Fibroblast of the aortic adventitia (primary cell): ENCODE data around the gene RPS6KA5. TPM values are rescaled to one million over a fixed set of nuclear protein-coding genes. Genes with fewer than 3 reads are reported as not detected.

Experiments
- DNase-seq: peaks from one replicate; pipeline ENCODE4 v3.0.0-alpha.2; 2010; ENCODE audit warnings: low read depth
- H3K4me3 ChIP-seq: 2 replicates; pipeline ENCODE4 v1.5.1; 2011; ENCODE audit warnings: low read depth, mild to moderate bottlenecking, control low read depth, low read length, moderate library complexity
- total RNA-seq: library from RNA; depleted of rRNA; stranded (reverse); fragments of >200 nt; gene quantifications from 2 replicates; pipeline ENCODE4 v1.2.3, GENCODE V29; 2012; ENCODE audit warnings: low replicate concordance
- TF ChIP-seq, protein P1 (sequence below): IDR thresholded peaks from 2 replicates; pipeline ENCODE4 v1.5.1; 2011; ENCODE audit warnings: mild to moderate bottlenecking, low read length, control low read depth, inconsistent platforms; ENCODE audit not compliant: insufficient read depth

Gene RPS6KA5
- total RNA-seq, 1 donor: 5.0 TPM

GRCh38 chr14:91008759-91009409, 51.6 kb downstream of the RPS6KA5 start:
- TF ChIP-seq, protein P1, sequence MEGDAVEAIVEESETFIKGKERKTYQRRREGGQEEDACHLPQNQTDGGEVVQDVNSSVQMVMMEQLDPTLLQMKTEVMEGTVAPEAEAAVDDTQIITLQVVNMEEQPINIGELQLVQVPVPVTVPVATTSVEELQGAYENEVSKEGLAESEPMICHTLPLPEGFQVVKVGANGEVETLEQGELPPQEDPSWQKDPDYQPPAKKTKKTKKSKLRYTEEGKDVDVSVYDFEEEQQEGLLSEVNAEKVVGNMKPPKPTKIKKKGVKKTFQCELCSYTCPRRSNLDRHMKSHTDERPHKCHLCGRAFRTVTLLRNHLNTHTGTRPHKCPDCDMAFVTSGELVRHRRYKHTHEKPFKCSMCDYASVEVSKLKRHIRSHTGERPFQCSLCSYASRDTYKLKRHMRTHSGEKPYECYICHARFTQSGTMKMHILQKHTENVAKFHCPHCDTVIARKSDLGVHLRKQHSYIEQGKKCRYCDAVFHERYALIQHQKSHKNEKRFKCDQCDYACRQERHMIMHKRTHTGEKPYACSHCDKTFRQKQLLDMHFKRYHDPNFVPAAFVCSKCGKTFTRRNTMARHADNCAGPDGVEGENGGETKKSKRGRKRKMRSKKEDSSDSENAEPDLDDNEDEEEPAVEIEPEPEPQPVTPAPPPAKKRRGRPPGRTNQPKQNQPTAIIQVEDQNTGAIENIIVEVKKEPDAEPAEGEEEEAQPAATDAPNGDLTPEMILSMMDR: no peak
- peak; percentile 14 for DNase-seq
- no peak overlapping the region for H3K4me3 ChIP-seq

GRCh38 chr14:91005716-91006115, 54.7 kb downstream of the RPS6KA5 start:
- H3K4me3 ChIP-seq: no peak overlapping the region
- TF ChIP-seq, protein P1: no peak
- no peak for DNase-seq

GRCh38 chr14:91004987-91005386, 55.5 kb downstream of the RPS6KA5 start:
- peak; percentile 62 for DNase-seq
- H3K4me3 ChIP-seq: no peak overlapping the region
- TF ChIP-seq, protein P1: no peak

- TF ChIP-seq, protein P1: no peak
- no peak overlapping the region for H3K4me3 ChIP-seq
- no peak for DNase-seq
Observed at GRCh38 chr14:90999299-90999698, 61.1 kb downstream of the RPS6KA5 start.

DNA sequence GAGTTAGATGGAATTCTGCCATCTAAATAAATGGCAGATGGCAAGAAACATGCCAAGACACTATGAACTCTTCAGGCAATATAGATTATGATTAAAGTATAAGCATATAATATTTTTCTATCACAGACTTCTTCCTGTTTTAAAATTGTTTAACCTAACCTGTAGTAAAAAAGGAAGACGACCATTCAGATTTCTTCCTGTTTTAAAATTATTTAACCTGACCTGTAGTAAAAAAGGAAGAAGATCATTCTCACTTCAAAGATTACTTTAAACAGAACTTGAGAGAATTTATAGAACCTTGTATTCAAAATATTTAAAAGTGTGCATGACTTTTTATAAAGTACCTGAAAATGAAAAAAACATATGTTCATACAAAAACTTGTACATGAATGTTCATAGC, 63.5 kb downstream of the RPS6KA5 start:
- no peak overlapping the region for H3K4me3 ChIP-seq
- DNase-seq: no peak
- TF ChIP-seq, protein P1: no peak

DNA sequence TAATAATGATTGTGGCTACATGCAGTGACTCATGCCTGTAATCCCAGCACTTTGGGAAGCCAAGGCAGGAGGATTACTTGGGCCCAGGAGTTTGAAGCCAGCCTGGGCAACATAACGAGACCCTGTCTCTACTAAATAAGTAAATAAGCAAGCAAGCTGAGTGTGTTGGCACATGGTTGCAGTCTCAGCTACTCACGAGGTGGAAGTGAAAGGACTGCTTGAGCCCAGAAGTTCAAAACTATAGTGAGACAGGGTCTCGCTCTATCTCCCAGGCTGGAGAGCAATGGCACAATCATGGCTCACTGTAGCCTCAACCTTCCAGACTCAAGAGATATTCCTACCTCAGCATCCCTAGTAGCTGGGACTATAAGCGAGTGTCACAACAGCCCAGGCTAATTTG, 64.7 kb downstream of the RPS6KA5 start:
- no peak overlapping the region for H3K4me3 ChIP-seq
- TF ChIP-seq, protein P1: no peak
- no peak for DNase-seq

DNA sequence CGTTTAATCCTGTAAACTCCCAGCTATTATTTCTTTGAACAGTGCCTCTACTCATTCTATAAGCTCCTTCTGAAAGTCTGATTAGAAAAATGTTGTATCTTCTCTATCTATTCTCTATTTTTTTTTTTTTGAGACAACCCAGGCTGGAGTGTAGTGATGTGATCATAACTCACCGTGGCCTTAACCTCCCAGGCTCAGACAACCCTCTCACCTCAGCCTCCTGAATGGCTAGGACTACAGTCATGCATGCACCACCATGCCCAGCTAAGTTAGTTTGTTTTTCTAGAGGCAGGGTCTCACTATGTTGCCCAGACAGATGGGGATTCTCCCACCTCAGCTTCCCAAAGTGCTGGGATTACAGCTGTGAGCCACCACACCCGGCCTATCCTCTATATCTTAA, 66.6 kb downstream of the RPS6KA5 start:
- DNase-seq: no peak

More for the DNA sequence above, 66.6 kb downstream of the RPS6KA5 start:
- H3K4me3 ChIP-seq: no peak overlapping the region
- TF ChIP-seq, protein P1: no peak
